Renal cortical epithelial cell (primary cell): ENCODE measurements around the gene TH. TPM values are rescaled to one million over a fixed set of nuclear protein-coding genes. Genes with fewer than 3 reads are reported as not detected.
"Not testable (repeated sequence)": the region's sequence is repeated elsewhere in the genome, so short reads cannot be mapped to it uniquely, and the experiment has no call there.

ENCODE experiments used
- DNase-seq: peaks from one replicate; pipeline ENCODE4 v3.0.0-alpha.2; 2011; ENCODE audit warnings: low read depth
- total RNA-seq: library from RNA; depleted of rRNA; stranded (reverse); fragments of >200 nt; gene quantifications from 2 replicates; pipeline ENCODE4 v1.2.3, GENCODE V29; 2014

The TH gene
- total RNA-seq, 1 donor from 2014 or later = 0.30 TPM

GRCh38 chr11:2129699-2130366 lies 41.8 kb downstream of the TH start:
- no peak for DNase-seq

GRCh38 chr11:2129308-2129698 lies 42.3 kb downstream of the TH start:
- DNase-seq = no peak

GRCh38 chr11:2128511-2129307 lies 42.9 kb downstream of the TH start:
- no peak for DNase-seq

GRCh38 chr11:2128130-2128510 lies 43.5 kb downstream of the TH start:
- no peak for DNase-seq

GRCh38 chr11:2127482-2128129 lies 44.0 kb downstream of the TH start:
- DNase-seq = no peak

GRCh38 chr11:2126520-2127085 lies 45.0 kb downstream of the TH start:
- DNase-seq = no peak

- not testable (repeated sequence) for DNase-seq
Observed at GRCh38 chr11:2124736-2125484, 46.7 kb downstream of the TH start.

- DNase-seq = no peak
Observed at GRCh38 chr11:2123628-2123960, 48.0 kb downstream of the TH start.

- DNase-seq = no peak
Observed at GRCh38 chr11:2122907-2123627, 48.5 kb downstream of the TH start.

GRCh38 chr11:2122222-2122906 lies 49.3 kb downstream of the TH start:
- no peak for DNase-seq

GRCh38 chr11:2121227-2122130 lies 50.1 kb downstream of the TH start:
- no peak for DNase-seq

- DNase-seq = no peak
Observed at GRCh38 chr11:2120359-2121100, 51.1 kb downstream of the TH start.

GRCh38 chr11:2118677-2119076 lies 52.9 kb downstream of the TH start:
- DNase-seq = no peak

- no peak for DNase-seq
Observed at GRCh38 chr11:2116680-2117079, 54.9 kb downstream of the TH start.

GRCh38 chr11:2115308-2115707 lies 56.3 kb downstream of the TH start:
- DNase-seq = no peak

- DNase-seq = no peak
Observed at GRCh38 chr11:2114430-2115241, 57.0 kb downstream of the TH start.
